ENCODE data around the gene OVOL1.

DNA sequence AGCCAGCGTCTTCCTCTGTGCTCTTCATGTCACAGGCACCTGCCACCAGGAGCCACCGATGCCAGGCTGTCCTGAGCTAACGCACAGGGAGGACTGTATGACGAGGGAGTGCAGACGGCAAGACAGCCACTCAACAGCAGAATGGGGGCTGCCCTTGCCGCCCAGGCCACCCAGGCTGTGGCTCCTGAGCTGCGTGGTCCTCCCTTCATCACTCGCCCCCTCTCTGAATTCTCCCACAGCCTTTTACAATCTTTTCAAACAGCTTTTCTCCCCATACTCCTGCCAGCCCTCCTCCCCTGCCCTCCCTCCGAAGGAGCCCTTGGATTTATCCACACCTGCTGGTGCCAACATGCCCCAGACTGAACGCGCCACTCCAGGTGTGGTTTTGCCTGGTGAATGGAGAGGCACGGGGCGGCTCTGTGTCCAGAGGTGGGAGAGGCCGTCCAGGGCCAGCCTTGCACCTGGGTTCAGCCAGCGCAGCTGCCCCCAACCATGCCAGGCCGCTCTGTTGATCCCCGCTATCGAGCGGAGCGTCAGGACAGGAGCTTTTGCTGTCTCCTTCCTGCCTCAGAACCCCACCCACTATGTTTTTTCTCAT lies 22.0 kb downstream of the OVOL1 start:
- no peak for TF ChIP-seq POLR2A (IDR thresholded peaks at IDR 0.05)
- TF ChIP-seq, protein P1, sequence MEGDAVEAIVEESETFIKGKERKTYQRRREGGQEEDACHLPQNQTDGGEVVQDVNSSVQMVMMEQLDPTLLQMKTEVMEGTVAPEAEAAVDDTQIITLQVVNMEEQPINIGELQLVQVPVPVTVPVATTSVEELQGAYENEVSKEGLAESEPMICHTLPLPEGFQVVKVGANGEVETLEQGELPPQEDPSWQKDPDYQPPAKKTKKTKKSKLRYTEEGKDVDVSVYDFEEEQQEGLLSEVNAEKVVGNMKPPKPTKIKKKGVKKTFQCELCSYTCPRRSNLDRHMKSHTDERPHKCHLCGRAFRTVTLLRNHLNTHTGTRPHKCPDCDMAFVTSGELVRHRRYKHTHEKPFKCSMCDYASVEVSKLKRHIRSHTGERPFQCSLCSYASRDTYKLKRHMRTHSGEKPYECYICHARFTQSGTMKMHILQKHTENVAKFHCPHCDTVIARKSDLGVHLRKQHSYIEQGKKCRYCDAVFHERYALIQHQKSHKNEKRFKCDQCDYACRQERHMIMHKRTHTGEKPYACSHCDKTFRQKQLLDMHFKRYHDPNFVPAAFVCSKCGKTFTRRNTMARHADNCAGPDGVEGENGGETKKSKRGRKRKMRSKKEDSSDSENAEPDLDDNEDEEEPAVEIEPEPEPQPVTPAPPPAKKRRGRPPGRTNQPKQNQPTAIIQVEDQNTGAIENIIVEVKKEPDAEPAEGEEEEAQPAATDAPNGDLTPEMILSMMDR (IDR thresholded peaks at IDR 0.05), result no peak

All from heart left ventricle (tissue), 13 donors.